GM21528 (cell line): ENCODE results near the gene CCDC24.

Experiments
- ATAC-seq: cut with Tn5 transposase; IDR thresholded peaks from one replicate; pipeline ENCODE4 v1.9.1; 2021; ENCODE audit warnings: mild to moderate bottlenecking, moderate library complexity; ENCODE audit not compliant: unreplicated experiment, low FRiP score

CCDC24 gene

GRCh38 chr1:43991476-43992231, at the start of gene CCDC24:
TSS of gene CCDC24 (plus strand) at chr1:43991599. CDS start at chr1:43991879, 280 bp downstream.
- peak; percentile 73 for ATAC-seq

- ATAC-seq = no peak
Observed at GRCh38 chr1:43942411-43942810, 49.0 kb upstream of the CCDC24 start.

DNA sequence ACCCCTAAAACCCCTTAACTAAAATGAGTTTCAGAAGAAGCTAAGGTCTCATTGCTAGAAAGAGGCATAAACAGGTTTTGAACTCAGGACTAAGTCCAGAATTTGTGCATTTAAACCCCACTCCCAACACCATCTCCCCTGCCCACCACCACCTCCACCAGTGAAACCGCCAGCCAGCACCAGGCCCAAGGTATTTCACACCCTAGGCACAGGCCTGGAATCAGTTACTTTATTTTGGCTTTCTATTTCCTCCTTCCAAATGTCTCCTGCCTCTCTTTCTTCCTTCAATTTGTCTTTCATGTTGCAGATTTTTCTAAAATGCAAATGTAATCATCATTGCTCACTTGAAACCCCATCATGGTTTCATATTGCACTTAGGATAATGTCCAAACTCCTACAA, 46.5 kb upstream of the CCDC24 start:
- no peak for ATAC-seq

- no peak for ATAC-seq
Observed at GRCh38 chr1:43945674-43946235, 45.6 kb upstream of the CCDC24 start.

GRCh38 chr1:43946236-43947060, 45.0 kb upstream of the CCDC24 start, which contains the start of gene IPO13:
TSS of gene IPO13 (plus strand) at chr1:43946950. CDS start at chr1:43947601, 651 bp downstream.
- peak; percentile 91 for ATAC-seq

GRCh38 chr1:43947061-43947873, 44.1 kb upstream of the CCDC24 start:
- ATAC-seq = peak; percentile 34

GRCh38 chr1:43947874-43948437, 43.4 kb upstream of the CCDC24 start:
- ATAC-seq = no peak

GRCh38 chr1:43949678-43950077, 41.7 kb upstream of the CCDC24 start:
- ATAC-seq = no peak

- no peak for ATAC-seq
Observed at GRCh38 chr1:43951021-43951985, 40.1 kb upstream of the CCDC24 start.

DNA sequence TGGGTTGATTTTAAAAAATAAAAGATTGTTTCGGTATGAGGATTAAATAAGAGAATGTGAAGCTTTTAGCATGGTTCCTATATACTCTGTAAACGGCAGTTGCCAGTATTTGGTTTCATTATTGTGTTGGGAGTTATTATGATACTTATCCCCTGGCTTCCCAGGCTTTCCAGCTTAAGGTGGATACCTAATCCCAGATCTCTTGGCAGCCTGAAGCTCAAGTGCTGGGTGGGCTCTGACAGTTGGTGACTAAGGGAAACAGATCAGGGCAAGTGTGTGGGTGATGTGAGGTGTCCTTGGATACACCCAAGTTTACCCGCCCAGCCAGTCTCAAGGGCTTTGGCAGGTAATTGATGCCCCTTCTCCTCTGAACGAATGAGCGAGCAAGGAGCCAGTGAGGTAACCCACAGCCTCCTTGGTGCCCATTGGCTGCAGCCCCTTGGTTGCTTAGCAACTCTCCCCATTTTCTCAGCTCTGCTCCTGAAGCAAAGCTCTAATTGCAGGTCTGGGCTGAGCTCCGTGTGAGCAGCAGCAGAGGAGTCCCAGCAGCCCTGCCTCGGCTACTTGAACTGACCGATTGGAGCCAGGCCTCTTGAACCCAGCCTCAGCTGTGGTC, 38.6 kb upstream of the CCDC24 start:
- no peak for ATAC-seq

- no peak for ATAC-seq
Observed at GRCh38 chr1:43953361-43953760, 38.0 kb upstream of the CCDC24 start.

- ATAC-seq = no peak
Observed at GRCh38 chr1:43954036-43954435, 37.4 kb upstream of the CCDC24 start.

DNA sequence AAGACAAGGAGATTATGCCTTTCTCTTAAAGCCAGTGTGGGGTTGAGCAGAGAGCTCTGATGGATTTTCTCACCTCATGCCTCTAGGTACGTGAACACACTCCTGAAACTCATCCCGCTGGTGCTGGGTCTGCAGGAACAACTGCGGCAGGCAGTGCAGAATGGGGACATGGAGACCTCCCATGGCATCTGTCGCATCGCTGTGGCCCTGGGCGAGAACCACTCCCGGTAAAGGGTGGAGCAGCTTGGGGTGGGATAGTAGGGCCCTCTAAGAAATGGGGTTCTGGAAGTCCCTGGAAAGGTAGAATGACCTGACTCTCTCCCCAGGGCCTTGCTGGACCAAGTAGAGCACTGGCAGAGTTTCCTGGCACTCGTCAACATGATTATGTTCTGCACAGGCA, 35.2 kb upstream of the CCDC24 start:
- no peak for ATAC-seq

DNA sequence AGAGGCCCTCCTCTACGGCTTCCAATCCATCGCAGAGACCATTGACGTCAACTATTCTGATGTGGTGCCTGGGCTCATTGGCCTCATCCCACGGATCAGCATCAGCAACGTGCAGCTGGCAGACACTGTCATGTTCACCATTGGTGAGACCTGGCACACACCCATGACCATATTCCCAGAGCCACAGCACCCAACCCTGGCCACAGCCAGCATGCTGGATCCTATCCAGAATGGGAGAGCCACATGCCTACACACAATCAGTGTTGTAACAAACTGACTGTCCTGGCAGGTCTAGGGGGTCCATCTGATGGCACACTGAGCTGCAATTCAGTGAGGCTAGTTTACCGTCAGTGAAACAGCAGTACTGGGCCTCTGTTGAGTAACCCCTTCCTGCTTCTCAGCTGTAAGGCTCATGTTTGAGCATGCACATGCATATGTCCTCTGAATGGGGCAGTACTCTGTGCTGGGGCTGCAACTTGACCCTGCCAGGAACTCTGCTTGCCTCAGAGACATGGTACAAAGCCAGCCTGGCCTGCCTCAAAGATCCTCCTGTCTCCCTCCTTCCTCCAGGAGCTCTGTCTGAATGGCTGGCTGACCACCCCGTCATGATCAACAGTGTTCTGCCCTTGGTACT, 33.9 kb upstream of the CCDC24 start:
- ATAC-seq = no peak

- no peak for ATAC-seq
Observed at GRCh38 chr1:43958351-43959255, 32.8 kb upstream of the CCDC24 start.

DNA sequence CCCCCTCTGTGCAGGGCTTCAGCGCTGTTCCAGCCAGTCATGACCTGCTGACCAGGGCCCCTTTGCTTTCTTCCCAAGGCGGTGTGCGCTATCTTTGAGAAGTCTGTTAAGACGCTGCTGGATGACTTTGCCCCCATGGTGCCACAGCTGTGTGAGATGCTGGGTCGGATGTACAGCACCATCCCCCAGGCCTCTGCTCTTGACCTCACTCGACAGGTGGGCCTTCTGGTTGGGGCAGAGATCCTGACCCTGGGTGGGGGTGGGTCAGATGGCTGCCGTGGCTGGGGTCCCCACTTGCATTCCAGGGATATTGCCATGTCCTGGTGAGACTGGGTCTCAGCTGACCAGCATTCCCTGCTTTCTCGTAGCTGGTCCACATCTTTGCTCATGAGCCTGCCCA, 30.6 kb upstream of the CCDC24 start:
- ATAC-seq = no peak

GRCh38 chr1:43961692-43962091, 29.7 kb upstream of the CCDC24 start:
- no peak for ATAC-seq
